Neural progenitor cell (in vitro differentiated cells): ENCODE data around the gene TNS3.

ENCODE experiments used
- CTCF ChIP-seq: fragments of 200-600 bp; sonication (generic); IDR thresholded peaks from 2 replicates; pipeline ENCODE4 v1.5.1; 2017; ENCODE audit warnings: antibody characterized with exemption, mild to moderate bottlenecking
- EZH2 ChIP-seq: fragments of 200-600 bp; sonication (generic); IDR thresholded peaks from 2 replicates; pipeline ENCODE4 v1.6.1; 2017; ENCODE audit warnings: antibody characterized with exemption, mild to moderate bottlenecking, moderate library complexity

DNA sequence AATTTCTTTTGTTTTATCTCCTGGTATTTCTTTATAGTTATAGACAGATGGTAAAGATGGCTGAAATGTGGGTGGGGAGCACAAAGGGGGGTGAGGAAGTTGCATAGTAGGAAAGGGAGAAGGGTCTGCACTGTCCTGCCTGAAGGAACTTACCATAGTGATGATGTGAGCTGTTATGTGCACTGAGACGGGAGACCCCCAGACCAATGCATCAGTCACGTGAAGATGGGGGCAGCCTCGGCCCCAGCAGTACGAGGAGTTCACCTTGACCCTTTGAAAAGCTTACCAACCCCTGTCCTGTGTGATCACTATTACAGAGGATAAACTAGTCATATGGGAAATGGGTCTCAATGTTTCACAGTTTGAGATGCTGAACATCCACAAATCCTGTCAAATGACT, 316.3 kb downstream of the TNS3 start:
- TF ChIP-seq EZH2 (no peak), CTCF (no peak)
